GM19328 (cell line): ENCODE results near the gene EXOC3L1.

Source experiments
- ATAC-seq: cut with Tn5 transposase; IDR thresholded peaks from one replicate; pipeline ENCODE4 v1.9.1; 2021; ENCODE audit warnings: mild to moderate bottlenecking, moderate library complexity; ENCODE audit not compliant: unreplicated experiment

Gene EXOC3L1

GRCh38 chr16:67199011-67199807 lies 9.3 kb upstream of the EXOC3L1 start, which contains the start of gene ELMO3:
Gene ELMO3 (plus strand): TSS chr16:67199131. CDS start chr16:67199327, 196 bp downstream.
- no peak for ATAC-seq

GRCh38 chr16:67198238-67198734 lies 8.3 kb upstream of the EXOC3L1 start:
- ATAC-seq, result no peak

DNA sequence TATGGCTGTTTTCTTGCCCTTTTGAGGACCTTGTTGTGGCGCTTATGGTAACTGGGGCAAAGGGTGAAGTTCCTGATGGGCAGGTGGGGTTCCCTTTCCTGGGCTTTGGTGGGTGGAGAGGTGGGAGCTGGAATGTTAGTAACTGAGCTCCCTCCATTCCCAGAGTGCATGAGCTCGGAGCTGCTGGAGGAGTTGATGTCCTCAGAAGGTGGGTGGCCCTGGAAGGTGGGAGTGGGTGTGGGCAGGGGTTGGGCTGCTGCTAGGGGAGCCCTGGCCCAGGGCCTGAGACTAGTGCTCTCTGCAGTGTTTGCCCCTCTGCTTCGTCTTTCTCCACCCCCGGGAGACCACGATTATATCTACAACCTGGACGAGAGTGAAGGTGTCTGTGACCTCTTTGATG lies 7.8 kb upstream of the EXOC3L1 start:
- ATAC-seq, result no peak

DNA sequence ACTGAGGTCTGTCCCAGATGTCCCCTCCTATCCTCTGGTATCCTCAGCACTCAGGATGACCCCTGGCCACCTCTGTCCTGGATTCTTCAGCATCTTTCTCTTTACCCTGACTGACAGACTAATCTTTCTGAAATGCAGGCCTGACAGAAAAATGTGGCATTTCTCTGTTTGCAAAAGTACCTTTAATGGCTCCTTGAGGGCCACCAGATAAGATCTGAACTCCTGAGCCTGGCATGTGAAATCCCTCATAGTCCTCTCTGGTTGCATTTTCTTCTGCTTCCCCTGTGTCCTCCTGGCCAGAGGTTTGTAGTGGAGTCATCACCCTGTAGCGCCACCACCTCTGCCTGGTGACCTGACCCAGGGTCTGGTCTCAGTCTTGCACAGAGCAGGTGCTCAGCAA lies 6.9 kb upstream of the EXOC3L1 start:
- no peak for ATAC-seq

DNA sequence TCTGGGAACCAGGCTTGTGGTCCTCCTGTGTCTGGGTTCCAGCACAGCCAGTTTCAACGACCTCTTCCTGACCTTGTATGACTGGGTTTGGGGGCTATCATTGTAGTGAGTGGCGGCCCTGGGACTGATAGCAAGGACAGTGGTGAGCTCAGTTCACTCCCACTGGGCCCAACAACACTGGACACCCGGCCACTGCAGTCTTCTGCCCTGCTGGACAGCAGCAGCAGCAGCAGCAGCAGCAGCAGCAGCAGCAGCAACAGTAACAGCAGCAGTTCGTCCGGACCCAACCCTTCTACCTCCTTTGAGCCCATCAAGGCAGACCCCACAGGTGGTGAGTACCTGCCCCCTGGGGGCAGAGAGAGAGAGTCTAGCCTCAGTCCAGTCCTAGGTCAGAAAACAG lies 5.7 kb upstream of the EXOC3L1 start:
- no peak for ATAC-seq

DNA sequence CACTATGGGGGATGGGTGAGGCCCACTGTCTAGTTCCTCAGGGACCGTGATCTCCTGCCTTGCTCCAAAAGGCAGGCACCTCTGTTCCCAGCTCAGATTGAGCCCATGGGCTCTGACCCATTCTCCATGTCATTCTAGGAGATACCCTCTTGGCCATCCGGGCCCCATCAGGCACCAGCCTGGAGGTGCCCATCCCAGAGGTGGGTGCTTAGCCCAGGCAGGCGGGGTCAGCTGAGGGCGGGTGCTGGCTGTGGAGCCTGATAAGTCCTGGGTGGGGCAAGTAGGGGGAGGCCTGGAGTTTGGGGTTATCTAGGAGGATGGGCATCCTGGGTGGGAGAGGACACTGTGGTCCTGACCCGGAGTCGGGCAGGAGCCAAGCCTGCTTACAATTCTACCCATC lies 4.3 kb upstream of the EXOC3L1 start:
- no peak for ATAC-seq

- no peak for ATAC-seq
Observed at GRCh38 chr16:67193536-67193935, 3.6 kb upstream of the EXOC3L1 start.

DNA sequence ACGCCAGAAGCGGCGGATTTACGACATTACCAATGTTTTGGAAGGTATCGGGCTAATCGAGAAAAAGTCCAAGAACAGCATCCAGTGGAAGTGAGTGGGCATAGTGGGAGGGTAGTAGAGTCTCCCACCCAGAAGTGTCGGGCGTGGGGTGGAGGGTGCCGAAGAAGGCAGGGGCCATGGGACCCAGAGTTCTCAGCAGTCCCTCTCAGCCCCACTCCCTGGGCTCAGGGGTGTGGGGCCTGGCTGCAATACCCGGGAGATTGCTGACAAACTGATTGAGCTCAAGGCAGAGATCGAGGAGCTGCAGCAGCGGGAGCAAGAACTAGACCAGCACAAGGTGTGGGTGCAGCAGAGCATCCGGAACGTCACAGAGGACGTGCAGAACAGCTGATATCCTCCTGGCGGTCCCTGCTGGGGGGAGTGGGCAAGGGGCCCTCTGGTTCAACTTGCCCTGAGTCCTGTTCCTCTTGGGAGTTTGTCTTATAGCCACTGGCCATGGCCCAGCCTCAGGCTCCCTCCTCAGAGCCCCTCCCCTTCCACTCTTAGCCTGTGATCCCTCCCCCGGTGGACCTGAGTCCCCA lies 2.9 kb upstream of the EXOC3L1 start:
- no peak for ATAC-seq

- peak; percentile 88 for ATAC-seq
Observed at GRCh38 chr16:67191995-67192681, 2.2 kb upstream of the EXOC3L1 start, which contains the start of gene E2F4. Gene E2F4 (plus strand): TSS chr16:67192155. CDS start chr16:67192228, 73 bp downstream.

GRCh38 chr16:67191411-67191994 lies 1.6 kb upstream of the EXOC3L1 start:
- no peak for ATAC-seq

- ATAC-seq, result no peak
Observed at GRCh38 chr16:67190448-67191399, 788 bp upstream of the EXOC3L1 start.

- no peak for ATAC-seq
Observed at GRCh38 chr16:67188798-67189197, 1.1 kb downstream of the EXOC3L1 start.

- no peak for ATAC-seq
Observed at GRCh38 chr16:67188323-67188722, 1.6 kb downstream of the EXOC3L1 start.

DNA sequence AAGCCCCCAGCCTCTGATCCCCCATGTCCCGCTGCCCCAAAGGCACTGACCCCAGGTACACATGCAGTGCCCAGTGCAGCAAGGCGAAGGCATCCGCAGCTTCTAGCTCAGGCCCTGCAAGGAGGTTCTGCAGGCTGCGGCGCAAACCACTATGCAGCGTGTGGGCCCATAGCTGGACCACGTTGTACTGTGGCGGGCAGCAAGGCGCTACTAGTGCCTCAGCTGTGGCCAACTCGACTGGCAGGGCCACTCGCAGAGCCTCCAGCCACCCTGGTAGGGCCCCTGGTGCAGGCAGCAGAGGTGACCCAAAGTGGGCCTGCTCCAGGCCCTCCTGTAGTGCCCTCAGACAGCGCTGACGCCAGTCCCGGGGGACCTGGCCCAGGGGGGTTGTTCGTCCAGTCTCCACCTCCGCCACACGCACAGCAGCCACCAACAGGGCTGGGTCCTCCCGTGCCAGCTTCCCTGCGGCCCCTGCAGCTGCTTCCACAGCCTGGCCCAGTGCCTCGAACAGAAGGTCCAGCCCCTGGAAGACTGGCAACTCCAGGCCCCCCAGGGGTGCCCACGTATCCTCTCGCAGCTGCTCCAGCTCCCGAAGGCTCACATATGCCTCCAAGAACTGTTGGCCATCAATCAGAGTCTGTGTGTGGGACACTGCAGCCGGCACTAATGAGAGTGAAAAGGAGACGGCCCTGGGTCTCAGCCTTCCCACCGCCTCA lies 2.6 kb downstream of the EXOC3L1 start:
- ATAC-seq, result no peak

DNA sequence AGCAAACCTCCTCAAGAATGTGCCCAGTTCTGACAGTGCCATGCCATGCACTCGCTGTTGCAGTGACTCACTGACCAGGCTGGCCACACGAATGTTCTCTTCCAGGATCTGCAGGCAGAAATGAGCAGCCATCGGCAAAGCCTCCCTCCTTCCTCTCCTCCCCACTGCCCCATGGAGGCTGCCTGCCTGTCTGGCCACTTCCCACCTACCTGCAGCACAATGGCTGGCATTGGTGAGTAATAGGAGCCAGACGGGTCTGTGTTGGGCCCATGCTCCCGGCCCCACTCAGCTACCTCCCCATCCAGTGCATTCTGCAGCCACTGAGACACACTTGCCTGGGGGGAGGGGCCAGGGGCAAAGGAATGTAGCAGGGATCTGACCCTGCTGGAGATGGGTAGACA lies 3.4 kb downstream of the EXOC3L1 start:
- ATAC-seq, result no peak

GRCh38 chr16:67185651-67186134 lies 4.2 kb downstream of the EXOC3L1 start:
- no peak for ATAC-seq

- no peak for ATAC-seq
Observed at GRCh38 chr16:67184995-67185650, 4.8 kb downstream of the EXOC3L1 start.

- no peak for ATAC-seq
Observed at GRCh38 chr16:67184453-67184994, 5.4 kb downstream of the EXOC3L1 start.
